GM21717 (cell line): ENCODE data around the gene KCNJ6.

Experiments
- ATAC-seq: cut with Tn5 transposase; IDR thresholded peaks from one replicate; pipeline ENCODE4 v1.9.1; 2021; ENCODE audit warnings: mild to moderate bottlenecking, moderate library complexity; ENCODE audit not compliant: unreplicated experiment

KCNJ6 gene

DNA sequence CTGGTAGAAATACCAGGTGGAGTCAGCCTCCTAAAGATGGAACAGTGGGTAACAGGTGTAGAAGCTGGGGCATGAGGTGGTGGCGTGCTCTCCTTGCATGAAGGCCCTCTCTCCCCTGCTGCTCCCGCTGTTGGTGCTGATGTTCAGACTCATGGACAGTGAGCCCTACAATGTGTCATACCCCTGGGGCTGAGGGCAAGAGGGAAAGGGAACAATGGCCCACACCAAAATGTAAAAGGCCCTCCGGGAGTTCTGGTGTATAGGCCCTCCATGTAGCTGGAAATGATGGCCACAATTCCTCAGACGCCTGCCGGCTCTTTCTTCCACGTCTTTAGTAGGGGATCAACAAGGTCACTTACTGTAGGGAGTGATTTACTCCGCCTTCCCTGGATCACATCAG is 354.8 kb downstream of the KCNJ6 start:
- ATAC-seq: no peak

DNA sequence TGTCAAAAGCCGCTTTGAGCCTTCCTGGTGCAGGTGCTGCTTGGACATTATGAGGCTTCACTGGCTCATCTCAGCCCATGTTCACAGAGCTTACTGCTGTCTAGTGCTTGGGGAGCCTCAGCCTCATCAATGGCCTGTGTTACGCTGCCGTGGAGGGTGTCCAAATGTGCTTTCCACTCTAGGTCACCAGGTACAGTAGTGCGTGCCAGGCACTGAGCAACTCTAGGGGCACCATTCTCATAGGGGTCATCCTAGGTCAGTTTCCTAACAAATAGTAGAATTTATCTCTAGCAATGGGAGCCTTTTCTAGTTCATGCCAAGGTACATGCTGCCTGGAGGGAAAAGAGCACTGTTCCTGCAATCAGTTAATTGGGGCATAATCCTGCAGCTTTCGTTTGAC is 355.9 kb downstream of the KCNJ6 start:
- ATAC-seq: no peak

DNA sequence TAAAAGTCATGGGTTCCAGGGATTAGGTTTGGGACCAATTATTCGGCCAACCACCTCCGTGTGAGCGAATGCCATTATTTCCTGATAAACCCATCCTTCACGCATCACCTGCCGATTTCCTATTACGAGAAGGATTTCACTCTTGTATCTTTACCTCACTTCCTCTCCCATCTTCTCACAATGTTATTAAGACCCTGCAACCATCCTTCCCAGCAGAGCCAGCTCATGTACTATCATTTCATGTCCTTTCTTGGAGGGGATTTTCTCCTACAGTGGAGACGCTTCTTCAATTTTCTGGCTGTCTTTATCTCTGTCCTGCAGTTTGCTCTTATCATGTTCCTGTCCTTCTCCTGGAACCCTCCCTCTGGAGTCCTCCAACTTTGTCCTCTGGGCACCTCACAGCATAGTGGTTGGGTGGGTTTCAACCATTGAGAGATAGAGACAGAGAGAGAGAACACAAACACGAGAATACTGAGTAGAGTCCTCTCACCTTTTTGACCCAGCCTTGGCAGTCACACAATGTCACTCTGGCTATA is 357.5 kb downstream of the KCNJ6 start:
- no peak for ATAC-seq
